ENCODE data around the gene LRRC7. TPM values are rescaled to one million over a fixed set of nuclear protein-coding genes. Genes with fewer than 3 reads are reported as not detected.

Gene LRRC7
- total RNA-seq, 1 donor from 2014 or later = 159 TPM

DNA sequence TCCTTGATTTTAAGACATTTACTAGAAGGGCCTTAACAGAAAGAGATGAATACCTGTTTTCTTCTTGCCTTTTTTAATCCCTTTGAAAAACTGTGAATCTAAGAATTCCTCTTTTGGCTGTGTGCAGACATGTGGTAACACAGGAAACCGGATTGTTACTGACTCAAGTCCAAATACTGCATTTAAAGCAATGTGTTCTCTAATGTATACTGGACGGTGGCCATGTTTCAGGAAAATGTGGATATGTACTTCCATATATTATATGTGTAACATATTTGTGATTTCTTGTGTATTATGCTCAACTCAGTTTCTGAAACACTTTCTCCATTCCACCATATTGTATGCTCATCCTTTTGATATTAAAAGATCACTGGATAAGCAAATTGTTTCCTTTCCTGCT, 185.1 kb downstream of the LRRC7 start:
- FAIRE-seq (no peak), DNase-seq (ENCODE audit: low spot score in 2 of 2) (no peak)

- FAIRE-seq = no peak
Measured at GRCh38 chr1:69754521-69754920, 186.8 kb downstream of the LRRC7 start.

GRCh38 chr1:69755647-69756046, 187.9 kb downstream of the LRRC7 start:
- no peak for FAIRE-seq
- no peak for DNase-seq (ENCODE audit: low spot score in 2 of 2)

More at GRCh38 chr1:69754521-69754920, 186.8 kb downstream of the LRRC7 start:
- DNase-seq (ENCODE audit: low spot score in 2 of 2) = no peak

DNA sequence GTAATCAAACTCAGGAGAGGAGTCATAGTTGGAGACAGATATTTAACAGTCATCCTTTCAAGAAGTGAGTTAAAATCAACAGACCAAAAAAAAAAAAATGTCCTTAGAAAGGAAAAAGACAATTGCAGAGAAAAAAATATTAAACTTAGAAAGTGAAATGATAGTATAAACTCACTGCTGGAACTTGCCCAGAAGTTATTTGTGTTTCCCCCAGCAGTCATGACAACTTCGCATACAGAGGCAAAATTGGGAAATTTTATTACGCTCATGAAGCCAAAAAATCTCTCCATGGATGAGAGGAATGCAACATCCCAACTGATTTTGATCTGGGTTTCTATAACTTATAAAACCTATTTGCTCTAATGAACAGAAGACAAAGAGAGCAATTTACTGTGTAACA, 198.2 kb downstream of the LRRC7 start:
- DNase-seq (ENCODE audit: low spot score in 2 of 2) (no peak), FAIRE-seq (no peak)

GRCh38 chr1:69766431-69767180, 198.9 kb downstream of the LRRC7 start:
- DNase-seq (ENCODE audit: low spot score in 2 of 2) (no peak), FAIRE-seq (no peak)

GRCh38 chr1:69776555-69776954, 208.8 kb downstream of the LRRC7 start:
- FAIRE-seq = no peak
- no peak for DNase-seq (ENCODE audit: low spot score in 2 of 2)

GRCh38 chr1:69777423-69777822, 209.7 kb downstream of the LRRC7 start:
- no peak for FAIRE-seq
- DNase-seq (ENCODE audit: low spot score in 2 of 2) = no peak

DNA sequence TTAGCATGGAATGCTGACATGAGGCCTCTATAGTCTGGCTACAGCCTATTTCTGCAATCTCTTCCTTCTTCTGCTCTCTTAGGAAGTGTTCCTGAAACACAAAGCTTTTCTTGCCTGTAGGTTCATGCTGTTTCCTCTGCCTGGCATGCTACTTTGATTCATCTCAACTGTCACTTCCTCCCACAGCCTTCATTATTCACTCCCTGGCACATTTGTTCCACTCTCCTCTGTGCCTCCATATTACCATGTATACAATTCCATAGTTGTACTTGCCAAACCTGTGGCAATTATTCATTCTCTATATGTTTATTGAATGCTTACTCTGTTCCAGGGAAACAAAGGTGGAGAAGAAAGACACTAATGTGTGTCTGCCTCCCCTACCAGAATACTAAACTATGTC, 210.2 kb downstream of the LRRC7 start:
- no peak for DNase-seq (ENCODE audit: low spot score in 2 of 2)

DNA sequence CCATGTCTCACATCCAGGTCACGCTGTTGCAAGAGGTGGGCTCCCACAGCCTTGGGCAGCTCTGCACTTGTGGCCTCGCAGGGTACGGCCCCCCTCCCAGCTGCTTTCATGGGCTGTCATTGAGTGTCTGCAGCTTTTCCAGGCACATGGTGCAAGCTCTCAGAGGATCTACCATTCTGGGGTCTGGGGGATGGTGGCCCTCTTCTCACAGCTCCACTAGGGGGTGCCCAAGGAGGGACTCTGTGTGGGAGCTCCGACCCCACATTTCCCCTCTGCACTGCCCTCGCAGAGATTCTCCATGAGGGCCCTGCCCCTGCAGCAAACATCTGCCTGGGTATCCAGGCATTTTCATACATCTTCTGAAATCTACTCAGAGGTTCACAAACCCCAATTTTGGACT, 219.4 kb downstream of the LRRC7 start:
- no peak for DNase-seq (ENCODE audit: low spot score in 2 of 2)
- FAIRE-seq = no peak

More for the DNA sequence above, 210.2 kb downstream of the LRRC7 start:
- FAIRE-seq = no peak

- FAIRE-seq (no peak), DNase-seq (ENCODE audit: low spot score in 2 of 2) (no peak)
Measured at GRCh38 chr1:69791311-69791710, 223.6 kb downstream of the LRRC7 start.

GRCh38 chr1:69794831-69795230, 227.1 kb downstream of the LRRC7 start:
- FAIRE-seq (no peak), DNase-seq (ENCODE audit: low spot score in 2 of 2) (no peak)

DNA sequence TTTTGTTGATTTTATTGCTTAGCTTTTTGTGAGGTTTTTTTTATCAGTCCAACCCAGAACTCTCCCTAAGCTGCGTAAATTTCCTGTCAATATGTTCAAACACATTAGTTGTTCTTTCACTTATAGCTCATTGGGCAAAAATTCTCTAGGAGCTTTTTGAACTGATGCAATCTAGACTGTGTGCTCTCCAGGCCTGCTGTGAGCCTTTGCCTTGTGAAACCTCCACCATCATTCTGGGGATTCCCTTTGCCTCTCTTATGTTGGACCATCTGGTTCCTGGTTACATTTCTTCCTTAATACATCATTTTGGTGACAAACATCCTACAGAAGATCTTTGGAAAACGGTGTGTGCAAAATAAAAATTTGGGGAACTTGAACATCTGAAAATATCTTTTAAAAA, 247.2 kb downstream of the LRRC7 start:
- FAIRE-seq (no peak), DNase-seq (ENCODE audit: low spot score in 2 of 2) (no peak)

GRCh38 chr1:69824932-69825331, 257.2 kb downstream of the LRRC7 start:
- FAIRE-seq = no peak
- no peak for DNase-seq (ENCODE audit: low spot score in 2 of 2)

- DNase-seq (ENCODE audit: low spot score in 2 of 2) (no peak), FAIRE-seq (no peak)
Measured at GRCh38 chr1:69827732-69828131, 260.0 kb downstream of the LRRC7 start.

DNA sequence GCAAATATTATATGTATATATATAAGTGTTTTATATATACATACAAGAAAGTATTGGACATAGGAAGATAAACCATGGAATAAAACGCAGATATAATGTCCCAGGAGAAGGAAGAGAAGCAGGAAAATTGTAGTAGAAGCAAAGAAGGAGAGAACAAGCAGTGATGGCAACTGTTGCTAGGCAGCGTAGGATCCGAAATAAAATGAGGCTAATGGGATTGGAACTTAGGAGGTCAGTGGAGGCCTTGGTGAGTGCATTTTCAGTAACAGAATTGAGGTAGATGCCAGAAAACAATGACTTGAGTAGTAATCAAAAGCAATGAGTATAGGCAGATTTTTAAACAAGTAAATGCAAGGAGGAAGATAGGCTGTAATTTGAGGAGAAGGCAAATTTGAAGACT, 265.8 kb downstream of the LRRC7 start:
- DNase-seq (ENCODE audit: low spot score in 2 of 2) (no peak), FAIRE-seq (no peak)

DNA sequence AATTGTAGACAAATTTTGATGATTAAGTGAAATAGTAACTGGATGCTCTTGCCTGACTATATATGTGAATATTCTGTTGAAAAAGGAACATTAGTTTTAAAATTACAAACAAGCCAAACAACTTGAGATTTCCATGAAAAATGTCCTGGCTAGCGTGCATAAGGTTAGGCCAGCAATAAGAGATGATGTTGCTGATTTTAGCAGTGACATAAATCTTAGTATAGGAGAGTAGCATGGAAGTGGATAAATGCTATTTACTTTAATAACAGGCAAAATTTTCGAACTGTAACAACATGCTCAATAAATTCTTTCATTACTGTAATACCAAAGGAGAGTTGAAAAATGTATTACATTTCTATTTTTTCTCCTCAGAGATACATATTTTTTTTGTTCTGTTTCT, 266.6 kb downstream of the LRRC7 start:
- no peak for DNase-seq (ENCODE audit: low spot score in 2 of 2)
- FAIRE-seq = no peak

DNA sequence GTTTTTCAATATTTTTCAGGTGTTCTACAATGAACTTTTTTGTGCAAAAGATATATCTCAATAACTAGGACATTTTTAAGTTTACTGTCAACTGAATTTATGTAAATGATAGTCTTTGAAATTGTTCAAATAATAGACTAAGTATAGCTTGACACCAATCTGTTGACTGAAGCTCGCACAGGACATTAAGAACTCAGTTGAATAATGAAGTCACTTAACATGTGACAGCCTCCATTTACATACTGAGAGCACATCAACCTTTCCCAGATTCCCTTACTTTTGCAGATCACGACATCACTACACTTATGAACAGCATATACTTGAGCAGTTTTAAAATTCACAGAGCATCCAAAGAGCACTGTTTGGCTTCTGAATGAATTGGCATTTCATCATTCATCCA, 268.2 kb downstream of the LRRC7 start:
- FAIRE-seq (peak; percentile 76), DNase-seq (ENCODE audit: low spot score in 2 of 2) (no peak)

DNA sequence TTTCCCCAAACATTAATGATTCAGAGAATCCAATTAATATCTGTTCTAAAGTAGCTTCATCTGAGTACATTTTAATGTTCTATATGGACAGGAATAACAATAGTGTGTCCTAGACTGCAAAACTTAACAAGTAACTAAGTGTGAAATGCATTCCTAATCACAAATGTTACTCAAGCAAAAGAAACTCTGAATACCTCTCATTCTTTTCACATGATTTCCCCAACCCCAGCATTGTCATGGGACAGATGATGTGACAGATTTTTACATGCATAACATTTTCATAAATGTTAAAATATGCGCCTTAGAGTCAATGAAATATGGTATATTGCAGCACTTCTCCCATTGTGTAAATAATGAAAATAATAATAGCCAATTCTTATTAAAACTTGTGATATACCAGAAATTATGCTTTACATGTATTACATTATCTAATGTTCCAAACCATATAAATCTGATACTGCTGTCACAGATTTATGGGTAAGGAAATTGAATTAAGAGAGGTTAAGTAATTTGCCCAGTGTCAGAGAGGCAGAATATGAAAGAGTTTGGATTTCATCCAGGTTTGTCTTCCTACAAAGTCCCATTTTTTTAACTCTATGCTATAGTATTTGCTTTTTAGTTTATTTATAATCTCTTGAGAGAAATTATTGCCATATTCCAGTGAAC, 269.4 kb downstream of the LRRC7 start:
- DNase-seq (ENCODE audit: low spot score in 2 of 2) (no peak), FAIRE-seq (peak; percentile 6)

- no peak for DNase-seq (ENCODE audit: low spot score in 2 of 2)
- FAIRE-seq = no peak
Measured at GRCh38 chr1:69842326-69842725, 274.6 kb downstream of the LRRC7 start.

DNA sequence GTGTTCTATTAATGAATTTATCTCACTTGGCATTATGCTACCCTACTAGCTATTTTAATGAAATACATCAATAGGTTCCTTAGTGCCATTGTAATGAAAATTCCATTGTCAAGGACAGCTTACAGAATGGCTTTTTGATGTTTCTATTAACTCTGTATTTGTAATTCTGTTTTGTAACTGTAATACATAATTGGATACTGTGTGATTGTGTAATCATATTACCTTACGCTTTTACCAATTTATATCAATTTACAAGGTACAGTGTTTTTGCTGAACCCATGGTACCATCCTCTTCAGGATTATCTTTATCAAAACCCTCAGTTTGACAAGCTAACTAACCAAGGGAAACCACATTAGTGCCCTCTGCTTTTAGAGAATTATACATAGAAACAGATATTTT, 277.9 kb downstream of the LRRC7 start:
- FAIRE-seq (no peak), DNase-seq (ENCODE audit: low spot score in 2 of 2) (no peak)

DNA sequence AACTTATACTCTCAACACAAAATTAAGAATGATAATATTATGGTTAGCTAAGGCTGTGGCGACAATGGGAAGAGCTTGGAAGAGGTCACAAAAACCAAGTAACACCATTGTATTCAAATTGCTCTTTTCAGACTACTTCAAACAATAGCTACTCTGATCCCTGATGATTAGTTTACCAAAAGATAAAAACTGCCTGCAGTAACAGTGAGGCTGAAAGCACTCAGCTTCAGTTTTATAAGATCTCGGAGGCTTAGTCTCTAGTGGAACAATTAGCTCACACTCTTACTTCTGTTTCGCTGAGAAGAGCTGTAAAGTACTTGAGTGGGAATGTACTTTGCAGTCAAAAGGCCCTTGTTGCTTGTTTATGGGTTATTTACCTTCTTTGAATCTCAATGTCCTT, 278.5 kb downstream of the LRRC7 start:
- FAIRE-seq (no peak), DNase-seq (ENCODE audit: low spot score in 2 of 2) (no peak)

- no peak for DNase-seq (ENCODE audit: low spot score in 2 of 2)
- FAIRE-seq = no peak
Measured at GRCh38 chr1:69847670-69848069, 279.9 kb downstream of the LRRC7 start.
